ENCODE results near the gene PRKG1. TPM values are rescaled to one million over a fixed set of nuclear protein-coding genes. Genes with fewer than 3 reads are reported as not detected.

Gene PRKG1
- total RNA-seq, 1 experiment from 2014 or later = 0.09 TPM

DNA sequence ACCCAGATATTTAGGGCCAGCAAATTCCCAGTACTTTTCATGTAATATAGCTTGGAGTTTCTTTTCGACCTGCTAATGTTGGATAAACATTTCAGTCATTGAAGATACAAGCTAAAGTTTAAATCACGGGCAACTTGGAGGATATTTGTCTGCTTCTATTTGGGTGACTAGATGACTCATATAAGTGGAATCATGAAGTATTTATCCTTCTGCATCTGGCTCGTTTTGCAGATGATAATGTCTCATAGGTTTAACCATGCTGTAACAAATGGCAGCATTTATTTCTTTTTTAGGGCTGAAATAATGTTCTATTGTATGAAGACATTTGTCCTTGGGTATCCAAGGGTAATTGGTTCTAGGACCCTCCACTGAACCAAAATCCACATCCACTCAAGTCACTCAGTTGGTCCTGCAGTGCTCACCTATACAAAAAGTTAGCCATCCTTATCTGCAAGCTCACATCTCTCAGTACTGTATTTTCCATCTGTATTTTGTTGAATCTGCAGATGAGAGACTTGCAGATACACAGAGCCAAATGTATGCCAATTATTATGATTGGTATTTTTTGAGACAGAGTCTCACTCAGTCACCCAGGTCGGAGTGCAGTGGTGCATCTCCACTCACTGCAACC is 812.3 kb downstream of the PRKG1 start:
- Histone ChIP-seq H3K27me3 (replicated peaks; ENCODE audit: control insufficient read depth, insufficient read depth, low read length) (no peaks in the 10 kb centered on the region), H3K9me3 (no peaks in the 10 kb centered on the region), H3K36me3 (ENCODE audit: control insufficient read depth, insufficient read depth, low read length) (no peaks in the 10 kb centered on the region), H3K4me1 (no peaks in the 10 kb centered on the region), H3K4me3 (ENCODE audit: low read depth, low read length) (no peak overlapping the region)
- DNase-seq = no peak
- Mint-ChIP-seq H3K27ac (ENCODE audit: unreplicated experiment) (no peak overlapping the region), H3K36me3 (ENCODE audit: insufficient read depth, unreplicated experiment) (no peaks in the 10 kb centered on the region), H3K9me3 (ENCODE audit: unreplicated experiment) (no peaks in the 10 kb centered on the region), H3K4me1 (ENCODE audit: low read depth, unreplicated experiment) (no peaks in the 10 kb centered on the region), H3K4me3 (ENCODE audit: unreplicated experiment) (no peak overlapping the region), H3K27me3 (ENCODE audit: insufficient read depth, unreplicated experiment) (no peaks in the 10 kb centered on the region)
- ChIA-PET CTCF (no interaction called here), POLR2A (no interaction called here)
- intact Hi-C loops (cut with micrococcal nuclease; ENCODE audit: unreplicated experiment) = no loop called here
- TF ChIP-seq, protein P1, sequence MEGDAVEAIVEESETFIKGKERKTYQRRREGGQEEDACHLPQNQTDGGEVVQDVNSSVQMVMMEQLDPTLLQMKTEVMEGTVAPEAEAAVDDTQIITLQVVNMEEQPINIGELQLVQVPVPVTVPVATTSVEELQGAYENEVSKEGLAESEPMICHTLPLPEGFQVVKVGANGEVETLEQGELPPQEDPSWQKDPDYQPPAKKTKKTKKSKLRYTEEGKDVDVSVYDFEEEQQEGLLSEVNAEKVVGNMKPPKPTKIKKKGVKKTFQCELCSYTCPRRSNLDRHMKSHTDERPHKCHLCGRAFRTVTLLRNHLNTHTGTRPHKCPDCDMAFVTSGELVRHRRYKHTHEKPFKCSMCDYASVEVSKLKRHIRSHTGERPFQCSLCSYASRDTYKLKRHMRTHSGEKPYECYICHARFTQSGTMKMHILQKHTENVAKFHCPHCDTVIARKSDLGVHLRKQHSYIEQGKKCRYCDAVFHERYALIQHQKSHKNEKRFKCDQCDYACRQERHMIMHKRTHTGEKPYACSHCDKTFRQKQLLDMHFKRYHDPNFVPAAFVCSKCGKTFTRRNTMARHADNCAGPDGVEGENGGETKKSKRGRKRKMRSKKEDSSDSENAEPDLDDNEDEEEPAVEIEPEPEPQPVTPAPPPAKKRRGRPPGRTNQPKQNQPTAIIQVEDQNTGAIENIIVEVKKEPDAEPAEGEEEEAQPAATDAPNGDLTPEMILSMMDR (IDR thresholded peaks at IDR 0.05; ENCODE audit: insufficient read depth in 1 of 2, low read depth in 1 of 2, low read length in 1 of 2, severe bottlenecking in 1 of 2, unreplicated experiment in 1 of 2) = no peak
- no TSS peak for BruUV-seq (replicated peaks)

DNA sequence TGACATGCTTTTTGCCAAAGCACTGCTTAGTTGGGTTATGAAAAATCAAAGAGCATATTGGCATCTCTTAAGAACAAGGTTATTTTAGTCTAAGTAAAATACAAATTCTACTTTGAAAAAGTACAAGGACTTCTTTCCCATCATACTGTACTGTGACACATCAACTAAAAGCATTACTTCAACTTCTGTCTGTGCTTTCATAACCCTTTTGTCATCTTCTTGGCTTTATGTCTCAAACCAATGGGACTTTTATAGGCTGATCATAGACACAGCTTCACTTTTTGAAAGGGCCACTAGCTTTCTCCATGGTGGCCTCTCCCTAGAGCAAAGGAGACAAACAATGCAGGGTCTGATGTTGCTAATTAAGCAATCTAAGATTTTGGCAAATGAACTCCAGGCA is 814.0 kb downstream of the PRKG1 start:
- H3K27me3 ChIP-seq (replicated peaks; ENCODE audit: control insufficient read depth, insufficient read depth, low read length) = no peaks in the 10 kb centered on the region
- no TSS peak for BruUV-seq (replicated peaks)
- Mint-ChIP-seq H3K4me3 (ENCODE audit: unreplicated experiment) (no peak overlapping the region), H3K36me3 (ENCODE audit: insufficient read depth, unreplicated experiment) (no peaks in the 10 kb centered on the region), H3K27ac (ENCODE audit: unreplicated experiment) (no peak overlapping the region), H3K27me3 (ENCODE audit: insufficient read depth, unreplicated experiment) (no peaks in the 10 kb centered on the region), H3K9me3 (ENCODE audit: unreplicated experiment) (no peaks in the 10 kb centered on the region), H3K4me1 (ENCODE audit: low read depth, unreplicated experiment) (no peaks in the 10 kb centered on the region)
- no peaks in the 10 kb centered on the region for H3K9me3 ChIP-seq
- ChIA-PET POLR2A (no interaction called here), CTCF (no interaction called here)
- TF ChIP-seq, protein P1 (IDR thresholded peaks at IDR 0.05; ENCODE audit: insufficient read depth in 1 of 2, low read depth in 1 of 2, low read length in 1 of 2, severe bottlenecking in 1 of 2, unreplicated experiment in 1 of 2) = no peak
- no peaks in the 10 kb centered on the region for H3K36me3 ChIP-seq (ENCODE audit: control insufficient read depth, insufficient read depth, low read length)
- intact Hi-C loops (cut with micrococcal nuclease; ENCODE audit: unreplicated experiment) = no loop called here
- no peaks in the 10 kb centered on the region for H3K4me1 ChIP-seq
- no peak for DNase-seq
- no peak overlapping the region for H3K4me3 ChIP-seq (ENCODE audit: low read depth, low read length)

DNA sequence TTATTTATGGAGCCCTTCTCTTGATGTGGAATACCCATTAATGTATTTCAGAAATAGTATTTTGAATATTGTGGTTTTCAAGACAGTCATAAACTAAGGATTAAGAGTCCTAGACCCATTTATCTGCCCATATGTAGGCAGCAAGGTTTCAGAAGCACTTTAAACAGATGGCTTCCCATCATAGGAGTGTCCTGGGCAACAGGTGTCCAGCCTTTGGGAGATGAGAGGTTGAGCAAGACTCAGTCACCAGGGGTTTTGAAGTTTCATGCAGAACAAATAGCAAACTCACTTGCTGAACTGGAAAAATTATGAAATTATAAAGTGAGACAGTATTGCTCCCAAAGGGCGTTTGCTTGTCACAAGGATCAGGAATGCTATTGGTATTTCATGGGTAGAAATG is 818.0 kb downstream of the PRKG1 start:
- intact Hi-C loops (cut with micrococcal nuclease; ENCODE audit: unreplicated experiment) = loop anchor here (5.0 kb wide), 1 partner anchor 70 kb away; no protein-coding TSS in a partner anchor
- no peaks in the 10 kb centered on the region for H3K36me3 Mint-ChIP-seq (ENCODE audit: insufficient read depth, unreplicated experiment)
- H3K4me1 ChIP-seq = no peaks in the 10 kb centered on the region

More for the DNA sequence above, 818.0 kb downstream of the PRKG1 start:
- BruUV-seq (replicated peaks) = no TSS peak
- Histone ChIP-seq H3K4me3 (ENCODE audit: low read depth, low read length) (no peak overlapping the region), H3K27me3 (replicated peaks; ENCODE audit: control insufficient read depth, insufficient read depth, low read length) (no peaks in the 10 kb centered on the region), H3K36me3 (ENCODE audit: control insufficient read depth, insufficient read depth, low read length) (no peaks in the 10 kb centered on the region), H3K9me3 (no peaks in the 10 kb centered on the region)
- DNase-seq = no peak
- H3K27ac Mint-ChIP-seq (ENCODE audit: unreplicated experiment) = no peak overlapping the region
- CTCF ChIA-PET = no interaction called here
- no peaks in the 10 kb centered on the region for H3K27me3 Mint-ChIP-seq (ENCODE audit: insufficient read depth, unreplicated experiment)
- TF ChIP-seq, protein P1 (IDR thresholded peaks at IDR 0.05; ENCODE audit: insufficient read depth in 1 of 2, low read depth in 1 of 2, low read length in 1 of 2, severe bottlenecking in 1 of 2, unreplicated experiment in 1 of 2) = no peak
- H3K4me3 Mint-ChIP-seq (ENCODE audit: unreplicated experiment) = no peak overlapping the region
- H3K9me3 Mint-ChIP-seq (ENCODE audit: unreplicated experiment) = no peaks in the 10 kb centered on the region
- H3K4me1 Mint-ChIP-seq (ENCODE audit: low read depth, unreplicated experiment) = no peaks in the 10 kb centered on the region
- POLR2A ChIA-PET = no interaction called here

All from Caco-2 (cell line).